ENCODE results near the gene SPDYE8.
"Not testable (repeated sequence)": the region's sequence is repeated elsewhere in the genome, so short reads cannot be mapped to it uniquely, and the experiment has no call there.

The SPDYE8 gene

DNA sequence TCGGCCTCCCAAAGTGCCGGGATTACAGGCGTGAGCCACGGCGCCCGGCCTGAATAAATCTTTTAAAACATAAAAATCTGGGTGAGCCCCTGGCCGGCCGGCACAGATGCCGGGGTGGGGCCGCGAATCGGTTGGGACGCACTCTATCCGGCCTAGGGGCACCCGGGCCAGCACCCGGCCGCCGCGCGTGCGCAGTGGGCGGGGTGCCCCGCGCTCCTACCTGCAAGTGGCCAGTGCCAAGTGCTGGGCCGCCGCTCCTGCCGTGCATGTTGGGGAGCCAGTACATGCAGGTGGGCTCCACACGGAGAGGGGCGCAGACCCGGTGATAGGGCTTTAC is 24.2 kb downstream of the SPDYE8 start:
- Histone ChIP-seq H2BK120ac (ENCODE audit: insufficient read depth, low read length, poor library complexity) (peak overlapping the region; percentile 60), H2BK5ac (ENCODE audit: low read depth, low read length, poor library complexity) (peak overlapping the region; percentile 73), H4K8ac (ENCODE audit: low read depth, low read length) (peak overlapping the region; percentile 65), H4K91ac (ENCODE audit: low read depth, low read length) (peak overlapping the region; percentile 80), H2AFZ (ENCODE audit: insufficient read depth, low read length, poor library complexity) (peak overlapping the region; percentile 87), H4K12ac (ENCODE audit: low read depth, low read length) (peak overlapping the region; percentile 84), H3K14ac (ENCODE audit: low read length) (peak overlapping the region; percentile 85), H3K4me3 (ENCODE audit: low read depth, low read length) (peak overlapping the region; percentile 82), H3K4me2 (ENCODE audit: low read length) (peak overlapping the region; percentile 50), H3K27ac (ENCODE audit: low read depth, low read length) (peak overlapping the region; percentile 90)
- not testable (repeated sequence) for H3K79me1 ChIP-seq (ENCODE audit: low read length); H3K23ac ChIP-seq (ENCODE audit: low read length); H3K18ac ChIP-seq (ENCODE audit: low read length); H2BK12ac ChIP-seq (ENCODE audit: low read length); H3K9me3 ChIP-seq (ENCODE audit: insufficient read depth, low read depth, low read length); H3K4ac ChIP-seq (ENCODE audit: low read depth, low read length); H3K36me3 ChIP-seq (ENCODE audit: control insufficient read depth in 1 of 2, insufficient read depth in 2 of 2, low read length in 2 of 2); H2AK5ac ChIP-seq (ENCODE audit: low read length); H3K9ac ChIP-seq (ENCODE audit: low read length); H3K27me3 ChIP-seq (ENCODE audit: insufficient read depth, low read length); H3K4me1 ChIP-seq (ENCODE audit: control insufficient read depth in 1 of 2, insufficient read depth in 2 of 2, low read length in 2 of 2); H3K79me2 ChIP-seq (ENCODE audit: control insufficient read depth, insufficient read depth, low read length, poor library complexity); DNase-seq
- no CpG with 5 or more reads among the region's 30 CpGs for WGBS (ENCODE audit: extremely low coverage, insufficient coverage, insufficient read length)

GRCh38 chr7:72997887-72998468 is 31.6 kb downstream of the SPDYE8 start:
- H2AK5ac ChIP-seq (ENCODE audit: low read length); H3K9ac ChIP-seq (ENCODE audit: low read length); H3K4ac ChIP-seq (ENCODE audit: low read depth, low read length); H3K79me2 ChIP-seq (ENCODE audit: control insufficient read depth, insufficient read depth, low read length, poor library complexity); DNase-seq; H3K14ac ChIP-seq (ENCODE audit: low read length); H2BK12ac ChIP-seq (ENCODE audit: low read length); H3K79me1 ChIP-seq (ENCODE audit: low read length); H2BK120ac ChIP-seq (ENCODE audit: insufficient read depth, low read length, poor library complexity); H3K36me3 ChIP-seq (ENCODE audit: control insufficient read depth in 1 of 2, insufficient read depth in 2 of 2, low read length in 2 of 2); H3K18ac ChIP-seq (ENCODE audit: low read length); H2AFZ ChIP-seq (ENCODE audit: insufficient read depth, low read length, poor library complexity); H3K27ac ChIP-seq (ENCODE audit: low read depth, low read length); H3K27me3 ChIP-seq (ENCODE audit: insufficient read depth, low read length); H2BK5ac ChIP-seq (ENCODE audit: low read depth, low read length, poor library complexity); H3K4me3 ChIP-seq (ENCODE audit: low read depth, low read length); H3K4me2 ChIP-seq (ENCODE audit: low read length); H4K12ac ChIP-seq (ENCODE audit: low read depth, low read length); H3K23ac ChIP-seq (ENCODE audit: low read length); H4K91ac ChIP-seq (ENCODE audit: low read depth, low read length); H4K8ac ChIP-seq (ENCODE audit: low read depth, low read length); H3K4me1 ChIP-seq (ENCODE audit: control insufficient read depth in 1 of 2, insufficient read depth in 2 of 2, low read length in 2 of 2); H3K9me3 ChIP-seq (ENCODE audit: insufficient read depth, low read depth, low read length): not testable (repeated sequence)
- no CpG with 5 or more reads among the region's 11 CpGs for WGBS (ENCODE audit: extremely low coverage, insufficient coverage, insufficient read length)

GRCh38 chr7:72997447-72997846 is 32.1 kb downstream of the SPDYE8 start:
- H3K79me1 ChIP-seq (ENCODE audit: low read length); H3K18ac ChIP-seq (ENCODE audit: low read length); H3K23ac ChIP-seq (ENCODE audit: low read length); H3K79me2 ChIP-seq (ENCODE audit: control insufficient read depth, insufficient read depth, low read length, poor library complexity); H3K9ac ChIP-seq (ENCODE audit: low read length); H3K14ac ChIP-seq (ENCODE audit: low read length); H3K4ac ChIP-seq (ENCODE audit: low read depth, low read length); H4K8ac ChIP-seq (ENCODE audit: low read depth, low read length); H3K4me3 ChIP-seq (ENCODE audit: low read depth, low read length); H3K27ac ChIP-seq (ENCODE audit: low read depth, low read length); H2BK5ac ChIP-seq (ENCODE audit: low read depth, low read length, poor library complexity); H2BK120ac ChIP-seq (ENCODE audit: insufficient read depth, low read length, poor library complexity); H3K9me3 ChIP-seq (ENCODE audit: insufficient read depth, low read depth, low read length); H3K27me3 ChIP-seq (ENCODE audit: insufficient read depth, low read length); H3K4me1 ChIP-seq (ENCODE audit: control insufficient read depth in 1 of 2, insufficient read depth in 2 of 2, low read length in 2 of 2); H2AFZ ChIP-seq (ENCODE audit: insufficient read depth, low read length, poor library complexity); H2BK12ac ChIP-seq (ENCODE audit: low read length); H4K12ac ChIP-seq (ENCODE audit: low read depth, low read length); H3K36me3 ChIP-seq (ENCODE audit: control insufficient read depth in 1 of 2, insufficient read depth in 2 of 2, low read length in 2 of 2); H3K4me2 ChIP-seq (ENCODE audit: low read length); H4K91ac ChIP-seq (ENCODE audit: low read depth, low read length); H2AK5ac ChIP-seq (ENCODE audit: low read length); DNase-seq: not testable (repeated sequence)
- no CpG with 5 or more reads among the region's 8 CpGs for WGBS (ENCODE audit: extremely low coverage, insufficient coverage, insufficient read length)

- H4K91ac ChIP-seq (ENCODE audit: low read depth, low read length); H3K4ac ChIP-seq (ENCODE audit: low read depth, low read length); H3K4me2 ChIP-seq (ENCODE audit: low read length); H2BK12ac ChIP-seq (ENCODE audit: low read length); H3K18ac ChIP-seq (ENCODE audit: low read length); H2AFZ ChIP-seq (ENCODE audit: insufficient read depth, low read length, poor library complexity); DNase-seq; H3K79me2 ChIP-seq (ENCODE audit: control insufficient read depth, insufficient read depth, low read length, poor library complexity); H3K14ac ChIP-seq (ENCODE audit: low read length); H2BK5ac ChIP-seq (ENCODE audit: low read depth, low read length, poor library complexity); H3K27me3 ChIP-seq (ENCODE audit: insufficient read depth, low read length); H3K9me3 ChIP-seq (ENCODE audit: insufficient read depth, low read depth, low read length); H4K8ac ChIP-seq (ENCODE audit: low read depth, low read length); H3K36me3 ChIP-seq (ENCODE audit: control insufficient read depth in 1 of 2, insufficient read depth in 2 of 2, low read length in 2 of 2); H2AK5ac ChIP-seq (ENCODE audit: low read length); H3K4me1 ChIP-seq (ENCODE audit: control insufficient read depth in 1 of 2, insufficient read depth in 2 of 2, low read length in 2 of 2); H2BK120ac ChIP-seq (ENCODE audit: insufficient read depth, low read length, poor library complexity); H3K79me1 ChIP-seq (ENCODE audit: low read length); H3K23ac ChIP-seq (ENCODE audit: low read length); H4K12ac ChIP-seq (ENCODE audit: low read depth, low read length); H3K9ac ChIP-seq (ENCODE audit: low read length); H3K27ac ChIP-seq (ENCODE audit: low read depth, low read length); H3K4me3 ChIP-seq (ENCODE audit: low read depth, low read length): not testable (repeated sequence)
- WGBS (ENCODE audit: extremely low coverage, insufficient coverage, insufficient read length): no CpG with 5 or more reads among the region's 8 CpGs
These were observed 34.1 kb downstream of the SPDYE8 start for GRCh38 chr7:72995484-72995883.

All from trophoblast cell (in vitro differentiated cells and primary cell).